NCI-H2107 (cell line): ENCODE data around the gene KRT80.

Experiments
- DNase-seq: peaks from one replicate; lab custom pipeline; 2025; lab: John Stamatoyannopoulos, UW

Gene KRT80

DNA sequence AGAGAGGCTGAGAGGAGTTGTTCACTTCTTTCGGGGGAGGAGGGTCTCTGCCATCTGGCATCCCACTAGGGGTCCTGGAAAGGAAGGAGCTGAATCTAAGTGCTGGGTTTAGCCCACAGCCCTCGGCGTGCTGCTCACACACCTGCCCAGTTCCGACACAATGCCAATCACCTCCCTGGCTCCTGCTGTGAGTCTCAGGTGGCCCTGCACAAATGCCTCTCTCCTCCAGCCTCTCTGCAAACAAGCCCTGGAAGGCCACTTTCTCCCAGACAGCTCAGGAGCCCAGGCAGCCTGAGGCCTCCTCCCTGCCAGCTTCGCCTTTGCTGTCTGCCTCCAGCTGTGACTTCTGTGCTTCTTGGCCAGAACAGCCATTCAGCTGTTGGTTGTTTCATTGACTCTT lies 61.1 kb downstream of the KRT80 start:
- peak; percentile 87 for DNase-seq

DNA sequence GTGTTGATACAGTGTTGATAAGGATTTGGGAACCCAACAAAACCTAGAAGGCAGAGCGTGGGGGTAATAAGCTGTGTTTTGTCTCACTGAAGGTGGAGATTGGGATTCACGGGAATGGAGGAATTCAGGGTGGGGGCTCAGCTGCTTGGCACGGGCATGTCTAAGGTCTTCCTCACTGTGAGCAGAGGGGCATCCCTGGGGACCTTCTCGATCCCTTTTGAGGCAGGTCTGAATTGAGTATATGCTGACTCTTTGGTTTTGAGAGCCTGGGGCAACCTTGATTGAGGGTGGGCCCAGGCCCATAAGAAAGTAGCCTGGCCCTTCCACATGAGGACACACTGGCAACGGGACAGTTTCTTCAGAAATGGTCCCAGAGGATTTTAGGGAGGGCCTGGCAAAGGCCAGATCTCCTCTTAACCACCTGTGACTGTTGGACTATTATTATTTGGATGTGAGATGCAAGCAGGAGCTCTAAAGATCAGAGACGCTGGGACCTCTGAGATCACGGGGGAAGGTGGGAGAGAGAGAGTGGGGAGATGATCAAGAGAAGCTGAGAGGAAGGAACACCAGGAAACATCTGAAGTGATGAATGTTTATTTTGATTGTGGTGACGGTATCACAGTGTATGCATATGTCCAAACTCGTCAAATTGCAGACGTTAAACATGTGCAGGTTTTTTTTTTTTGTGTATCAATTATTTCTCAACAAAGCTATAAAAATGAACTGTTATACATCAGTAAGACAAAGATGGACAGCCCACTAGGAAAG lies 63.9 kb downstream of the KRT80 start:
- DNase-seq: no peak

DNA sequence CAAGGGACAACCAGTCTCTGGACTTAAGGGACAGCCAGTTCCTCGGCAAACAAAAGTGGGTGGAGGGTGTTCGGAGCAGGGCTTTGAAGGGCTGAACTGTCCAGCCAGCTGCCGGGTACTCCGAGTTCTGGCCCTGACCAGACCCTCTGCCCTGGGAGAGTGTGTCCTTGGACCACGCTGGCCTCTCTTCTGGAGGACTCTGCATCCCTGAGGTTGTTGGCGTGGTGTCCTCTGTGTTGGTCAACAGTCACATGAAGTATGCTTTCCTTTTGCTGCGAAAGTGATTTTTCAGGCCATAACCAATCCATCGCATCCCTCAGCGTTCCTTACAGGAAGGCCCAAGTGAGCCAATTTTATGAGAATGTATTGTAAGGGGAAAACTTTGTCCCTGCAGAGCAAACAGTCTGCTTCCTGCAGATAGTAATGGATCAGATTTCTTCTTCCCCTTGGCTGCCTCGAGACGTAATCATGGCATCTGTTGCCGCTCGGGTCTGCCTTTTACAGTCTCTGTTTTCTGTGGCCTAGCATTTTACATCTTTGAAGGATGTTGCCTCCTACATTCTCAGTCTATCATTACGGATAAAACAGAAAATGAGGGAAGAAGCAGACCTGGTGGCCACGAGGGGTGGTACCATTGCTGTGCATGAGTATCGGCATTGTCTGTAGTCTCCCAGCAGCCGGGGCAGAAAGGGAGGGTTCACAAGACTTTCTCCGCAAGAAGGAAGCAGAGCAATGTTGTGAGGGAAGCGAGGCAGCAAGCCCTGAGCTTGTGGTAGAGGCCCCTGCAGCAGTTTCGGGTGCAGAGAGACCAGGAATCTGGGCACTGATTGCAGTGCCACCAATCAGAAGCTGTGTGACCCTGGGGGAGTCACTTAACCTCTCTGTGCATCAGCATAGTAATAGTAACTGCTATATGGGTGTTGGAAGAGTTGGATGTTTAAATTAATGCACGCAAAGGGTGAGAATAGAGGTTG lies 64.9 kb downstream of the KRT80 start:
- DNase-seq: no peak

DNA sequence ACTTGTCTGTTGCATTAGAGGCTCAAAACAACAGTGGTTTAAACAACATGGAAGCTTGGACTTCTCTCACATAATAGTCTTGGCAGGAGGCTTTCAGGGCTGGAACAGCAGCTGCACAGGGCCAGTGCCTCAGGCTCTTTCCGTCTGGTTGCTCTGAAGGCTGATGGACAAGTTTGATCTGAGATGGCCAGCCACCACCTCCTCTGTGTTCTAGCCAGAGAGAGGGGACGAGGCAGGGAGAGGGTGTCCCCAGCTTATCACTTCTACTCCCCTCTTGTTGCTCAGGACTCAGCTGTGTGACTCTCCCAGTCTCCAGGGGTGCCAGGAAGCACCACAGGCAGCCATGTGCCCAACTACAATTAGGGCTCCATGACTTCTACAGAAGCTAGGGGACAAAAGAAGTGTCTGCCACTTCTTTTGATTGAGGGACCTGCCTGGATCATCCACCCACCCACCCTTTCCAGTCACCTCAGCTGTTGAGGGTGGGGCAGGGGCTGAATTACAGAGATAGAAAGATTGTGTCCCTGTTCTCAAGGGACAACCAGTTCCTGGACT lies 65.7 kb downstream of the KRT80 start:
- DNase-seq: no peak

DNA sequence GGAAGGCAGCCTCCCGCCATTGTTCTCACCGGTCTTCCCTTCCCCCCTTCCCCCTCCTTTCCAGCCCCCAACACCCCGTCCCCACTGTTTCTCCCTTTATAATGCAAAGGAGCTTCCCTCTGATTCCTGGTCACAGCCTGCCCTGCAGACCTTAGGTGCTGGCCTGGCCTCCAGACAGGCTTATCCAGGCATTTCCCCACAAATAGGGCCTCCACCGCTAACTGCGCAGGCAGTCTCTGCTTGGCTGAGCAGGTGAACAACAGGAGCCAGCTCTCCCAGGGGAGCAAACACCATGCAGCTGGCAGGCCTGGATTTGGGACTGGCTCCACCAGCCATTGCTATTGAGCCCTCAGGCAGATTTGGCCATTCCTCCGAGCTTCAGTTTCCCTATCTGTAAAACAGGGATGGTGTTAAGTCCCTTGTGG lies 66.3 kb downstream of the KRT80 start:
- peak; percentile 59 for DNase-seq

DNA sequence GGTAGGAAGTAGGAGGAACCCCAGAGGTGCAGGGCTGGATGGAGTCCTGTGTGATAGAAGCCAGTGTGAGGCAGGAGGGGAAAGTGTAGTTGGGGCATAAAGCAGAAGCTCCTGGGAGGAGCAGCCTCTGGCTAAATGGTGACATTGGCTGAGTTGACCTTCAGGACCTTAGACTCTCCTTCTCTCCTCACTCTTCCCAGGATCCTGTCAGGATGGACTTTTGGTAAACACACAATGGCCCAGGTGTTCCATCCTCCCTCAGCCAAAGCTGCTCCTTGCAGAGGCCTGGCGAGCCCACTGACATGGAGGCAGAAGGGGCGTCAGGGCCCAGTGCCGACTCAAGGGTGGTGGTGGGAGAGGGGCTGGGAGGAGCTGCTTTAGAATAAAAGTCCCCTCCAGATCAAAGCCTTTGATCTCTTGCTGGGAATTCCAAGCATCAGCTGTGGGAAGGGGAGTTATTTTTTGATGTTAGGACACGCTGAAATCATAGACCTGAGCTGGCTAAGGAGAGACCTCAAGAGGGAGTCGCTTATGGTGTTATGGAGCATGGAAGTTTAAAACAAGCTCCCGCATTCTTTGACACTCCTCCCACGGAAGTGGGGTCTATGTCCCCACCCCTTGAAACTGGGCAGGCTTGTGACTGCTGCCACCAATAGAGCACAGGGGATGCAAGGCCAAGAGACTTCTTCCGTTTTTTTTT lies 68.2 kb downstream of the KRT80 start:
- no peak for DNase-seq

DNA sequence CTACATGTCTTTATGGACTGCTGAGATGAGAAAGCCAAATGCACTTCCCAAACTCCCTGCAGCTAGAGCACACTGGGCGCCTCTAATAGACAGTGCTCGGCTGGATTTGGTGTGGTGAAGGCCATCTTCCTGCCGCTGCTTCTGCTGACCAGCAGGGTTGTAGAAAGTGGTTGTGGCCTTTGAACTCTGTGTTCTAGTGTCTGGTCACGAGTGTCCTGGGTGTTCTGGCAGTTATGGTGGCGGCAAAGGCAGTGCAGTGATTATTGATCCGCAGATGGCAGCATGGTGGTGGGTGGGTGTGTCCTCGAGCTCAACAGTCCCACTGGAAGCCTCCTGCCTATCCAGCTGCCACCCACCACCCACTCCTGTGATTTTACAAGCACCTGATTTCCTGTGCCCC lies 68.9 kb downstream of the KRT80 start:
- no peak for DNase-seq

DNA sequence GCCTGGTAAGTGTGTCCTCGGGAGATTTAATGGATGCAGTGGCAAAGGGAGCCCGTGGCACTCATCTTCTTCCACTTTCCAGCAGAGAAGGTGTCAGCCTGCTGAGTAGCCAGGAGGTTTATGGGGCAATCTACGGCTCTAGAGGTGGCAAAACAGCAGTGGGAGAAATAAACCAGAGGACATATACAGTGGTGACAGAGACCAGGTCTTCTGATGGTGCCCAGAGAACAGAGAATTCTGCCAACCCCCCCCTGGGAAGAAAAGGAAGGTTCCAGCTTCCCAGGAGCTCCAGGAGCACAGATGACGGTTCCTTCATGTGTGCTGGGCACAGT lies 69.3 kb downstream of the KRT80 start:
- no peak for DNase-seq

DNA sequence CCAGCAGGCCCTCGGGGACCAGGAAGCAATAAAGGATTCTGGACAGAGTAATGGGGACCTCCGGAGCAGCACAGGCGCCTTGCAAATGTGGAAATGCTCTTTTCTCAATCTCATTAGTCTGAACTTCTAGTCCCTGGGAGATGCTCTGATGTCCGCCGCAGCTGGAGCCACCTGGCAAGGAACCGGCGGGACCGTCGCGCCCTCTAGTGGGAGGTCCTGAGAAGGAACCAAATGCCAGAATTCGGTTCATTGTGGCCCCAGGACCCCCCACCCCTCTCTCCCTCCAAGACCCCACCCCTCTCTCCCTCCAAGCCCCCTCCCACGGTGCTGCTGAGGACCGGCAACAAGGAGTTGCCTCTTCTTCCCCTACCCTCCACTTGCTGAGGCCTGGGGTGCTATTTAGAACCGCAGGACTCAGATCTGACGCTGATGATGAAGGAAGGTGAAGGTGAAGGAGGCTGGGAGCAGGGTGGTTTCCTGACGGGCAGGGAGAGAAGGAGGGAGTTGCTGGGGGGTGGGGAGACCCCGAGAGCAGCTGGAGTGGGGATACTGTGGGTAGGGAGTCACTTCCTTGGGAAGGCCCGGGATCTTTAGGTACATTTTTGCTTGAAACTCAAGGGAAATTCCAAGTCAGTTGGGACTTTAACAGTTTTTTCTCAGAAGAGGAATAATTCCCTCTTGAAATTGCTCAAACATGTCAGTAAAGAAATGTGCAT lies 69.8 kb downstream of the KRT80 start:
- DNase-seq: peak; percentile 74

DNA sequence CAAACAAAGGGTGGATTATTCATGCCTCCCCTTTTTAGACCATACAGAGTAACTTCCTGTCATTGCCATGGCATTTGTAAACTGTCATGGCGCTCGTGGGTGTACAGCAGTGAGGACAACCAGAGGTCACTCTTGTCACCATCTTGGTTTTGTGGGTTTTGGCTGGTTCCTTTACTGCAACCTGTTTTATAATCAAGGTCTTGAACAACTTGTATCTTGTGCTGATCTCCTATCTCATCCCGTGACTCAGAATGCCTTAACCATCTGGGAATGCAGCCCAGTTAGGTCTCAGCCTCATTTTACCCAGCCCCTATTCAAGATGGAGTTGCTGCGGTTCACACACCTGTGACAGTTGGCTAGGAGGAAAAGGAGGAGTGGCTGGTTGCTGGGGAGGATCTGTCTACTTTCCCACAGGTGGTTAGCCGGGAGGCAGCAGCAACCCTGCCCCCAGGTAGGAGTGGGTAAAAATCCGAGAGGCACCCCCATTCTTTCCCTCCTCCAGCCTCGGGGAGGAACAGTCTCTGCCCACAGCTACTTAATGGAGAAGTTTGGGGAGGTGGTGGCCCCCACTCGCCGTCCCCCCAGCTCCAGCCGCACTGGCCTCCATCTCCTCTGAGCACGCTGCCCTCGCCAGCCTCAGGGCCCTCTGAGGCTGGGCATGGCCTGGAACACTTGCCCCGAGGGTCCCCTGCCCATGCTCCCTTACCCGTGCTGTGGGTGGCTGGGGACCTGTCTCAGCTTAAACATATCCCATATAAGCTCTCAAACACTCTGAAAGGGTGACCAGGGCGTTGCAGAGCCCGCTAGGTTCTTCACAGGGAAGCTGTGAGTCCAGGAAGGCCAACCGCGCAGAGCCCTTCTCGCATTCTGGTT lies 70.6 kb downstream of the KRT80 start:
- DNase-seq: no peak

DNA sequence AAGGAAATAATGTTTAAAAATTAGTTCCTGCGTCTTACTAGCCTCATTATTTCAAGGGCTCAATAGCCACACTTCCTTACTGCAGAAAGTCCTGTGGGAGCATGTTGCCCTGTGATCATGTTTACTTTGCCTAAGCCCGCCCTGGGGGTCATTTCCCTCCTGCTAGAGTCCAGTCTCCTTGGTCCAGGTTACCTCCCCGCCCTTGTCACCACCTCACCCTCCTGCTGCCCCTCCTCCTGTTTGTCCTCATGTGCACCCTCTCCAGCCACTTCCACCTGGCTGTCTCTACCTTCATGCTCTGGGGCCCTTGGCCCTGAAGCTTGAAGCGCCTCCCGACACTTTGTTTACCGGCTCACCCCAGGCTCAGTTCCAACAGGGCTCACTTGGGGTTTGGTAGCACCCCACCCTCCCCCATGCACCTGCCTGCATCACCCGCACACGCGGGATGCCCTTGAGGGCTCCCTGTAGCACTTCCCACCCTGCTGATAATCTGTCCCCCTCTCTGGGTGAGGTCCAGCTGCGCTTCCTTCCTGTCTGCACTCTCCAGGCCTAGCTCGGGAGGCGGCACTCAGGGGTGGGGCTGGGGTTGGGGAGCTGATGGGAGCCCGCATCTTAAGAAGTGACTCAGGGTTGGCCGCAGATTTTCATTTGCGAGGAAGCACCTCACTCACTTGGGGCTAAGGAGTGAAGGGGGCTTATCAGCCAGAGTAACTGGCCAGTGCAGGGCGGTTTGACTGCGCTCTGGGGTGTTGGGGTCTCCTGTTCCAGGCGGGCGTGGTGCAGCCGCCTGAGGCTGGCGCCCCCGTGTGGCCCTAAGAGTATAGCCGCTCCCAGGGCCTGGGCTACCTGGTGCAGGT lies 72.2 kb downstream of the KRT80 start:
- DNase-seq: peak; percentile 83
